Neural progenitor cell (in vitro differentiated cells): ENCODE data around the gene RBM10. TPM values are rescaled to one million over a fixed set of nuclear protein-coding genes. Genes with fewer than 3 reads are reported as not detected.

ENCODE experiments used
- DNase-seq: peaks from one replicate; pipeline ENCODE4 v3.0.0-alpha.2; 2016; ENCODE audit warnings: low spot score
- H2AFZ ChIP-seq: fragments of 200-600 bp; sonication (generic); replicated peaks from 2 replicates; pipeline ENCODE4 v1.6.1; 2016; ENCODE audit warnings: antibody characterized with exemption
- H3F3A ChIP-seq: fragments of 200-600 bp; sonication (generic); 2 replicates; pipeline ENCODE4 v1.6.1; 2016; ENCODE audit warnings: antibody characterized with exemption, low read depth
- H3K27ac ChIP-seq: fragments of 200-600 bp; sonication (generic); 2 replicates; pipeline ENCODE4 v1.5.1; 2016; ENCODE audit warnings: mild to moderate bottlenecking
- H3K27me3 ChIP-seq: fragments of 200-600 bp; sonication (generic); 2 replicates; pipeline ENCODE4 v1.6.1; 2016; ENCODE audit warnings: mild to moderate bottlenecking, moderate library complexity
- H3K36me3 ChIP-seq: fragments of 200-600 bp; sonication (generic); 2 replicates; pipeline ENCODE4 v1.5.1; 2016
- H3K4me1 ChIP-seq: fragments of 200-600 bp; sonication (generic); 2 replicates; pipeline ENCODE4 v1.6.1; 2016; ENCODE audit warnings: mixed run types
- H3K4me2 ChIP-seq: fragments of 200-600 bp; sonication (generic); 2 replicates; pipeline ENCODE4 v1.6.1; 2016
- H3K4me3 ChIP-seq: fragments of 200-600 bp; sonication (generic); 2 replicates; pipeline ENCODE4 v1.5.1; 2016
- H3K79me2 ChIP-seq: fragments of 200-600 bp; sonication (generic); 2 replicates; pipeline ENCODE4 v1.6.1; 2016; ENCODE audit warnings: low read depth
- H3K9ac ChIP-seq: fragments of 200-600 bp; sonication (generic); 2 replicates; pipeline ENCODE4 v1.6.1; 2016
- H3K9me3 ChIP-seq: fragments of 200-600 bp; sonication (generic); 2 replicates; pipeline ENCODE4 v1.5.1; 2016; ENCODE audit warnings: low read depth
- H4K20me1 ChIP-seq: fragments of 200-600 bp; sonication (generic); 2 replicates; pipeline ENCODE4 v1.6.1; 2016; ENCODE audit warnings: low read depth
- H3K27ac Mint-ChIP-seq: 3 replicates; pipeline ENCODE4 v1.8.0; 2021; ENCODE audit warnings: mixed read lengths
- H3K27me3 Mint-ChIP-seq: 2 replicates; pipeline ENCODE4 v1.8.0; 2022; ENCODE audit warnings: low read depth, mild to moderate bottlenecking, inconsistent platforms, moderate library complexity, mixed read lengths; ENCODE audit not compliant: insufficient read depth
- H3K36me3 Mint-ChIP-seq: 3 replicates; pipeline ENCODE4 v1.8.0; 2021; ENCODE audit warnings: mixed read lengths
- H3K4me1 Mint-ChIP-seq: 3 replicates; pipeline ENCODE4 v1.8.0; 2021; ENCODE audit warnings: mixed read lengths
- H3K4me3 Mint-ChIP-seq: 3 replicates; pipeline ENCODE4 v1.8.0; 2021; ENCODE audit warnings: mild to moderate bottlenecking, moderate library complexity, mixed read lengths
- H3K9me3 Mint-ChIP-seq: 3 replicates; pipeline ENCODE4 v1.8.0; 2020; ENCODE audit warnings: mixed read lengths
- EZH2 ChIP-seq: fragments of 200-600 bp; sonication (generic); IDR thresholded peaks from 2 replicates; pipeline ENCODE4 v1.6.1; 2017; ENCODE audit warnings: antibody characterized with exemption, mild to moderate bottlenecking, moderate library complexity
- EZH2phosphoT487 ChIP-seq: fragments of 200-600 bp; sonication (generic); IDR thresholded peaks from 2 replicates; pipeline ENCODE4 v1.6.1; 2017; ENCODE audit warnings: antibody characterized with exemption
- total RNA-seq: library from RNA; depleted of rRNA; stranded (reverse); fragments of >200 nt; gene quantifications from 2 replicates; pipeline ENCODE4 v1.2.3, GENCODE V29; 2015; ENCODE audit warnings: low replicate concordance
- TF ChIP-seq, protein P1 (sequence below): fragments of 200-600 bp; sonication (generic); IDR thresholded peaks from 2 replicates; pipeline ENCODE4 v1.5.1; 2017; ENCODE audit warnings: antibody characterized with exemption, mild to moderate bottlenecking

Gene RBM10
- total RNA-seq, 1 donor from 2014 or later, result 26.5 TPM

DNA sequence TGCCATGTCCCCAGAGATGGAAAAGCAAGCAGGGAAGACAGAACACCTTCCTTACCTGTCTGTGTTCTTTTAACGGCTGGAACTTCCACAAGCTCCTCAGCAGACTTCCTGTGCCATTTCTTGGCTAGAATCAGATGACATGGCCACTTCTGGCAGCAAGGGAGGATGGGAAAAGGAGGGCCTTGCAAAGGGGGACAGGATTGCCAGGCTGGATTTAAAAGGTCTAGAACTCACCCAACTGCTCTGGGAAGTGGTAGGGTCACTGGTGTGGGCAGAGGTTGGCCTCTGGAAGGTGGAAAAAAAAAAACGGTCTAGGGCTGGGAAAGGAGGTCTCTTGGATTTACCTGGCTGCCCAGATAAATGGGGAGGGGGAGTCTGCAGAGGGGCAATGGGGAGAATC is 86.1 kb downstream of the RBM10 start:
- Histone ChIP-seq H3K27ac (no peak overlapping the region), H3K36me3 (peaks cover 4% of the 10 kb centered on the region), H3K4me2 (no peak overlapping the region), H3K9me3 (no peaks in the 10 kb centered on the region), H3F3A (peaks cover 43% of the 10 kb centered on the region), H3K79me2 (peaks cover 36% of the 10 kb centered on the region), H2AFZ (no peak overlapping the region), H3K4me1 (peaks cover 10% of the 10 kb centered on the region), H3K27me3 (no peaks in the 10 kb centered on the region), H3K9ac (no peak overlapping the region), H3K4me3 (no peak overlapping the region), H4K20me1 (no peaks in the 10 kb centered on the region)
- H3K4me3 Mint-ChIP-seq, result peak overlapping the region; percentile 23
- no peak overlapping the region for H3K27ac Mint-ChIP-seq
- H3K36me3 Mint-ChIP-seq, result peaks cover 29% of the 10 kb centered on the region
- no peak for DNase-seq
- H3K27me3 Mint-ChIP-seq, result peaks cover 10% of the 10 kb centered on the region
- TF ChIP-seq EZH2phosphoT487 (no peak), EZH2 (no peak)
- TF ChIP-seq, protein P1, sequence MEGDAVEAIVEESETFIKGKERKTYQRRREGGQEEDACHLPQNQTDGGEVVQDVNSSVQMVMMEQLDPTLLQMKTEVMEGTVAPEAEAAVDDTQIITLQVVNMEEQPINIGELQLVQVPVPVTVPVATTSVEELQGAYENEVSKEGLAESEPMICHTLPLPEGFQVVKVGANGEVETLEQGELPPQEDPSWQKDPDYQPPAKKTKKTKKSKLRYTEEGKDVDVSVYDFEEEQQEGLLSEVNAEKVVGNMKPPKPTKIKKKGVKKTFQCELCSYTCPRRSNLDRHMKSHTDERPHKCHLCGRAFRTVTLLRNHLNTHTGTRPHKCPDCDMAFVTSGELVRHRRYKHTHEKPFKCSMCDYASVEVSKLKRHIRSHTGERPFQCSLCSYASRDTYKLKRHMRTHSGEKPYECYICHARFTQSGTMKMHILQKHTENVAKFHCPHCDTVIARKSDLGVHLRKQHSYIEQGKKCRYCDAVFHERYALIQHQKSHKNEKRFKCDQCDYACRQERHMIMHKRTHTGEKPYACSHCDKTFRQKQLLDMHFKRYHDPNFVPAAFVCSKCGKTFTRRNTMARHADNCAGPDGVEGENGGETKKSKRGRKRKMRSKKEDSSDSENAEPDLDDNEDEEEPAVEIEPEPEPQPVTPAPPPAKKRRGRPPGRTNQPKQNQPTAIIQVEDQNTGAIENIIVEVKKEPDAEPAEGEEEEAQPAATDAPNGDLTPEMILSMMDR, result no peak
- H3K4me1 Mint-ChIP-seq, result peaks cover 23% of the 10 kb centered on the region
- no peaks in the 10 kb centered on the region for H3K9me3 Mint-ChIP-seq

DNA sequence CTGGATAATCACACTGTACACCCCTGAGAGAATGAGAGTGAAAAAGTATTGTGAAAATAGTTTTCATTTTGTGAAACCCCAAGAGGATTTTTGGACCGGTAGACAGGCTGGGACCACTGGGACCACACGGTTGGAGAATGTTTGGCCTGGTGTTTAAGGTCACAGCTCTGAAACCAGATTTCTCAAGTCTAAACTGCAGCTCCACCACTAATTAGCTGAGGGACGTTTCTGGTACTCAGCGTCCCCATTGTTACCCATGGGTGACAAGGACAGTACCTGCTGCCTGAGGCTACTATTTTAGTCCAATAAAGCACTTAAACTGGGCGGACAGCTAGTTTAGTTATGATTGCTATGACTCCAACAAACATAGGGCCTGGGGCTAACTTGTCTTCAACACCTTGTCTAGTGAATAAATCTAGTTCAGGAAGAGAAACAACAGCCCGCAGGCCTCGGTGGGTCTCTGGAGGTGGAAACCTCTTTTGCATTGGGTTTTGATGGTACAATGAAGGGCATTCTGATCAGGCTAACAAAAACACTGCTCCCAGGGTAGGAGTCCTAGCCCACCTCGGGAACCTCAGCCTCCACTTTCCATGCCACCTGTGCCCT is 87.3 kb downstream of the RBM10 start:
- Histone ChIP-seq H3K4me2 (peak overlapping the region; percentile 95), H2AFZ (peak overlapping the region; percentile 62), H3F3A (peaks cover 43% of the 10 kb centered on the region), H3K27me3 (no peaks in the 10 kb centered on the region), H3K27ac (peak overlapping the region; percentile 99), H3K36me3 (peaks cover 4% of the 10 kb centered on the region), H3K9ac (peak overlapping the region; percentile 83), H3K79me2 (peaks cover 47% of the 10 kb centered on the region), H4K20me1 (peaks cover 5% of the 10 kb centered on the region), H3K4me1 (peaks cover 18% of the 10 kb centered on the region), H3K9me3 (no peaks in the 10 kb centered on the region), H3K4me3 (peak overlapping the region; percentile 98)
- Mint-ChIP-seq H3K27ac (peak overlapping the region; percentile 100), H3K4me1 (peaks cover 34% of the 10 kb centered on the region), H3K4me3 (peak overlapping the region; percentile 99), H3K36me3 (peaks cover 22% of the 10 kb centered on the region), H3K27me3 (peaks cover 10% of the 10 kb centered on the region), H3K9me3 (no peaks in the 10 kb centered on the region)
- DNase-seq, result no peak
- TF ChIP-seq EZH2phosphoT487 (no peak), EZH2 (no peak)
- TF ChIP-seq, protein P1, result no peak

DNA sequence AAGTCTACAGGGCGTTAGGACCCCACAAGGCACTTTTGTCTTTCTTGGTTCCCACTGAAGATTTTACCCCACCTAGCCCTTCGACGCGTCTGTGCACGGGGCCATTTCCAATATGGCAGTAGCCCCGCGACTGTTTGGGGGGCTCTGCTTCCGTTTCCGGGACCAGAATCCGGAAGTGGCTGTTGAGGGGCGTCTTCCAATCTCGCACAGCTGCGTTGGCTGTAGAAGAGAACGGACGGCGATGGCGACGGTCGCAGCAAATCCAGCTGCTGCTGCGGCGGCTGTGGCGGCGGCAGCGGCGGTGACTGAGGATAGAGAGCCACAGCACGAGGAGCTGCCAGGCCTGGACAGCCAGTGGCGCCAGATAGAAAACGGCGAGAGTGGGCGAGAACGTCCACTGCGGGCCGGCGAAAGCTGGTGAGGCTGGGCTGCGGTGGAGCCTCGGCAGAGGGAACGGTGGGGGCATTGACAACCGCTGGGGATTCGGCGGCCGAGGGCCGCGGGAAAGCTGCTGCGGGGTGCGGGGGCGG is 87.8 kb downstream of the RBM10 start, which contains the start of gene USP11:
Gene USP11, plus strand, starts transcription at position 207 of the 530 bp plus-strand sequence. Its CDS starts 35 bp downstream, at position 242.
- peak within 1 kb of the TSS; percentile 95 for H3K4me2 ChIP-seq
- TF ChIP-seq, protein P1, result no peak
- no peak for TF ChIP-seq EZH2
- no peak for TF ChIP-seq EZH2phosphoT487
- peak within 1 kb of the TSS; percentile 99 for H3K4me3 Mint-ChIP-seq
- H3K9me3 Mint-ChIP-seq, result no peaks in the 10 kb centered on the region
- peak; percentile 83 for DNase-seq
- H4K20me1 ChIP-seq, result peaks cover 6% of the 10 kb centered on the region
- peaks cover 53% of the 10 kb centered on the region for H3K79me2 ChIP-seq
- H3K27ac Mint-ChIP-seq, result peak within 1 kb of the TSS; percentile 100
- peaks cover 20% of the 10 kb centered on the region for H3K36me3 Mint-ChIP-seq
- peaks cover 39% of the 10 kb centered on the region for H3F3A ChIP-seq
- H3K27me3 ChIP-seq, result no peaks in the 10 kb centered on the region
- peak within 1 kb of the TSS; percentile 62 for H2AFZ ChIP-seq
- peaks cover 10% of the 10 kb centered on the region for H3K27me3 Mint-ChIP-seq
- H3K36me3 ChIP-seq, result no peaks in the 10 kb centered on the region
- H3K9ac ChIP-seq, result peak within 1 kb of the TSS; percentile 99
- peaks cover 18% of the 10 kb centered on the region for H3K4me1 ChIP-seq
- peak within 1 kb of the TSS; percentile 98 for H3K4me3 ChIP-seq
- peak within 1 kb of the TSS; percentile 99 for H3K27ac ChIP-seq
- peaks cover 38% of the 10 kb centered on the region for H3K4me1 Mint-ChIP-seq
- H3K9me3 ChIP-seq, result no peaks in the 10 kb centered on the region
